ENCODE results near the gene MAGT1. TPM values are rescaled to one million over a fixed set of nuclear protein-coding genes. Genes with fewer than 3 reads are reported as not detected.

MAGT1 gene
- total RNA-seq: 14.7 TPM

GRCh38 chrX:77894921-77895886 is at the start of gene MAGT1:
MAGT1 (minus strand) TSS chrX:77895435; CDS start chrX:77895410, 25 bp downstream.

GRCh38 chrX:77910108-77910840 is 15.0 kb upstream of the MAGT1 start, which contains the start of gene ATP7A:
ATP7A (plus strand) TSS chrX:77910693; CDS start chrX:77971642, 60,949 bp downstream.

GRCh38 chrX:77899081-77899828 is 4.0 kb upstream of the MAGT1 start, which contains the start of gene COX7B:
COX7B (plus strand) TSS chrX:77899468; CDS start chrX:77899554, 86 bp downstream.

GRCh38 chrX:77785486-77786364 is 109.5 kb downstream of the MAGT1 start, which contains the start of gene ATRX:
ATRX (minus strand) TSS chrX:77786216; CDS start chrX:77786001, 215 bp downstream.

Small RNA genes within 50 kb of the gene (small RNA-seq; reads per million reads assigned to genes)
- gene RN7SL460P (ENCODE audit: low replicate concordance): not detected
- not detected for gene RNU6-854P (ENCODE audit: low replicate concordance)

Other genes with a start within 250 kb of the MAGT1 start
- gene ATRX, start 109.2 kb downstream of the MAGT1 start, total RNA-seq: 356 TPM
- gene COX7B, start 4.0 kb upstream of the MAGT1 start, total RNA-seq: 128 TPM
- 21.0 TPM for gene ATP7A, start 15.3 kb upstream of the MAGT1 start, total RNA-seq
- gene PGAM4, start 74.2 kb upstream of the MAGT1 start, total RNA-seq: not detected
- 73.2 TPM for gene PGK1, start 208.8 kb upstream of the MAGT1 start, total RNA-seq
- gene TAF9B, start 244.2 kb upstream of the MAGT1 start, total RNA-seq: 32.6 TPM